HFFc6 (cell line): ENCODE data around the gene FSIP1. TPM values are rescaled to one million over a fixed set of nuclear protein-coding genes. Genes with fewer than 3 reads are reported as not detected.
A peak's percentile ranks its signal among the peaks of the same experiment; 100 is the strongest.

Source experiments
- DNase-seq: peaks from one replicate; pipeline ENCODE4 v3.0.0-alpha.2; 2018
- H3K27ac Mint-ChIP-seq: 2 replicates; pipeline ENCODE4 v1.8.0; 2020; ENCODE audit warnings: mild to moderate bottlenecking, mixed read lengths
- H3K27me3 Mint-ChIP-seq: 2 replicates; pipeline ENCODE4 v1.8.0; 2021; ENCODE audit warnings: mild to moderate bottlenecking, moderate library complexity, mixed read lengths; ENCODE audit not compliant: insufficient read depth
- H3K36me3 Mint-ChIP-seq: 2 replicates; pipeline ENCODE4 v1.8.0; 2021; ENCODE audit warnings: low read depth, mixed read lengths
- H3K4me1 Mint-ChIP-seq: 2 replicates; pipeline ENCODE4 v1.8.0; 2020; ENCODE audit warnings: low read depth, mixed read lengths
- H3K4me3 Mint-ChIP-seq: 2 replicates; pipeline ENCODE4 v1.8.0; 2020; ENCODE audit warnings: mild to moderate bottlenecking, moderate library complexity, mixed read lengths
- H3K9me3 Mint-ChIP-seq: 2 replicates; pipeline ENCODE4 v1.8.0; 2020; ENCODE audit warnings: mild to moderate bottlenecking, mixed read lengths
- total RNA-seq, 6 experiments: library from RNA; stranded (reverse); fragmentation: NEBNext Ultra II Directional; extraction: Animal tissue kit (Norgen Biotek cat#: 25700); gene quantifications; 2 replicates in 1 of 6; 3 replicates in 5 of 6; pipeline ENCODE4 v1.2.3, GENCODE V29; 2021
- TF ChIP-seq, protein P1 (sequence below): fragments of 200-600 bp; sonication (generic); IDR thresholded peaks from 2 replicates; pipeline ENCODE4 v1.5.0; 2021; ENCODE audit warnings: antibody characterized with exemption, mild to moderate bottlenecking

Gene FSIP1
- total RNA-seq, 6 experiments from 2014 or later = 1.2 to 2.0 (median 1.3) TPM

DNA sequence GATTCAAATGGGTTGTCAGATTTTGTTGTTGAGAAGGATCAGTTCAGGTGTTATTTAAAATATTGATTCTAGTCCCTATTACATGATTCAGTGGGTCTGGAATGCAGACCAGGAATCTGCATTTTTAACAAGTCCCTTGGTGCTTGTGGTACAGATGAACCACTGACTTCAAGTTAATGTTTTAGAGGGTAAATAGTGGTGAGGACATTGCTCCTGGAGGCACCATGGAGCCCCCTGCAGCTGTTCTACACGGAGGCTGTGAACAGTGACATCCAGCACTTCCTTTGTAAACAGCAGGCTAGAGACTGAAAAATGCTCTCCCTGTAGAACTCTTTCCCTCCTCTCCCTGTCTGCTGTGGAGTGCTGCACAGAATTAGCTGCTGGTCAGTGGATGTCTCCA, 4.8 kb upstream of the FSIP1 start:
- H3K4me1 Mint-ChIP-seq = peaks cover 78% of the 10 kb centered on the region
- H3K27me3 Mint-ChIP-seq = peaks cover 11% of the 10 kb centered on the region
- H3K4me3 Mint-ChIP-seq = peak overlapping the region; percentile 3; the same call in 1 of the 2 replicates
- DNase-seq = no peak
- no peaks in the 10 kb centered on the region for H3K9me3 Mint-ChIP-seq
- H3K36me3 Mint-ChIP-seq = peaks cover 3% of the 10 kb centered on the region; the same call in 1 of the 2 replicates
- TF ChIP-seq, protein P1, sequence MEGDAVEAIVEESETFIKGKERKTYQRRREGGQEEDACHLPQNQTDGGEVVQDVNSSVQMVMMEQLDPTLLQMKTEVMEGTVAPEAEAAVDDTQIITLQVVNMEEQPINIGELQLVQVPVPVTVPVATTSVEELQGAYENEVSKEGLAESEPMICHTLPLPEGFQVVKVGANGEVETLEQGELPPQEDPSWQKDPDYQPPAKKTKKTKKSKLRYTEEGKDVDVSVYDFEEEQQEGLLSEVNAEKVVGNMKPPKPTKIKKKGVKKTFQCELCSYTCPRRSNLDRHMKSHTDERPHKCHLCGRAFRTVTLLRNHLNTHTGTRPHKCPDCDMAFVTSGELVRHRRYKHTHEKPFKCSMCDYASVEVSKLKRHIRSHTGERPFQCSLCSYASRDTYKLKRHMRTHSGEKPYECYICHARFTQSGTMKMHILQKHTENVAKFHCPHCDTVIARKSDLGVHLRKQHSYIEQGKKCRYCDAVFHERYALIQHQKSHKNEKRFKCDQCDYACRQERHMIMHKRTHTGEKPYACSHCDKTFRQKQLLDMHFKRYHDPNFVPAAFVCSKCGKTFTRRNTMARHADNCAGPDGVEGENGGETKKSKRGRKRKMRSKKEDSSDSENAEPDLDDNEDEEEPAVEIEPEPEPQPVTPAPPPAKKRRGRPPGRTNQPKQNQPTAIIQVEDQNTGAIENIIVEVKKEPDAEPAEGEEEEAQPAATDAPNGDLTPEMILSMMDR = no peak
- peak overlapping the region; percentile 76 for H3K27ac Mint-ChIP-seq

GRCh38 chr15:39786447-39787056, 3.9 kb upstream of the FSIP1 start:
- Mint-ChIP-seq H3K9me3 (peaks cover 6% of the 10 kb centered on the region), H3K4me1 (peaks cover 70% of the 10 kb centered on the region), H3K27me3 (peaks cover 10% of the 10 kb centered on the region), H3K27ac (peak overlapping the region; percentile 76), H3K4me3 (peak overlapping the region; percentile 89), H3K36me3 (peaks cover 5% of the 10 kb centered on the region; the same call in 1 of the 2 replicates)
- TF ChIP-seq, protein P1 = peak; percentile 84
- DNase-seq = peak; percentile 44

GRCh38 chr15:39785841-39786240, 3.2 kb upstream of the FSIP1 start:
- Mint-ChIP-seq H3K4me1 (peaks cover 70% of the 10 kb centered on the region), H3K4me3 (peak overlapping the region; percentile 89), H3K9me3 (peaks cover 10% of the 10 kb centered on the region), H3K36me3 (peaks cover 12% of the 10 kb centered on the region), H3K27me3 (peaks cover 9% of the 10 kb centered on the region), H3K27ac (peak overlapping the region; percentile 76)
- TF ChIP-seq, protein P1 = no peak
- DNase-seq = no peak

DNA sequence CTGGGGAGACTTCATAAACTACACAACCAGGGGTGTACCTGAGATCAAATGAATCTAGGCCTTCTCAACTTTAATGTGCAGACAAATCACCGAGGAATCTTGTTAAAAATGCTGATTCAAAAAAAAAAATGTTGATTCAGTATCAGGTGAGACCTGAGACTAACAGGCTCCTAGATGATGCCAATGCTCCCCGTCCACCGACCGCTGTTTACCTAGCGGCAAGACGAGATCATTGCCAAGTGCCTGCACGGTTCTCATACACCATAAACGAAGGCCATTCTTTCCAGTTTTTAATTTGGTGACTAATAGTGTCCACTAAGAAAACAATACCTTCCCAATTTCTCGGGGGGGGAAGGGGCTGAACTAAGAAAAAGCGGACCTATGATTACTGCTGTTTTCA, 2.5 kb upstream of the FSIP1 start:
- H3K4me1 Mint-ChIP-seq = peaks cover 68% of the 10 kb centered on the region
- TF ChIP-seq, protein P1 = no peak
- H3K27ac Mint-ChIP-seq = peak overlapping the region; percentile 76
- H3K4me3 Mint-ChIP-seq = peak overlapping the region; percentile 89
- peaks cover 6% of the 10 kb centered on the region for H3K27me3 Mint-ChIP-seq
- peaks cover 11% of the 10 kb centered on the region for H3K9me3 Mint-ChIP-seq
- peaks cover 14% of the 10 kb centered on the region for H3K36me3 Mint-ChIP-seq
- no peak for DNase-seq

DNA sequence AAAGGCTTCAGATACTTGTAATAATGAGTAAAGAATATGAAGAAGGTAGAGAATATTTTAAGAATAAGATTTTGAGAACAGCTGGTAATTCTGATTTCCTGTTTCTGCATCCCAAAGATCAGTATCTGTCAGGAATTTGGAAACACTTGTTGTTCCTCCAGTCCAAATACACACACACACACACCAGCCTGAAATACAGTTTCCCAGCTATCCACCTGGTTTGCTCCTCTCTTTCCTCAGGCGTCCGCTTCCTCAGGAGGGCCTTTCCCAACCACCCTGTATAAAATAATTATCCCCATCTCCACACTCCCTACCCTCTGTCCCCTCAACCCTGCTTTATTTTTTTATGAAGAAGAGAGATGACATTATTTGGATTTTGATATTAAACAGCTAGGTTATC, 2.0 kb upstream of the FSIP1 start:
- peaks cover 11% of the 10 kb centered on the region for H3K9me3 Mint-ChIP-seq
- peak overlapping the region; percentile 89 for H3K4me3 Mint-ChIP-seq
- H3K27me3 Mint-ChIP-seq = peaks cover 6% of the 10 kb centered on the region
- peak overlapping the region; percentile 76 for H3K27ac Mint-ChIP-seq
- no peak for DNase-seq
- peaks cover 63% of the 10 kb centered on the region for H3K4me1 Mint-ChIP-seq
- H3K36me3 Mint-ChIP-seq = peaks cover 14% of the 10 kb centered on the region
- TF ChIP-seq, protein P1 = no peak
